ENCODE results near the gene IL4.

Gene IL4

DNA sequence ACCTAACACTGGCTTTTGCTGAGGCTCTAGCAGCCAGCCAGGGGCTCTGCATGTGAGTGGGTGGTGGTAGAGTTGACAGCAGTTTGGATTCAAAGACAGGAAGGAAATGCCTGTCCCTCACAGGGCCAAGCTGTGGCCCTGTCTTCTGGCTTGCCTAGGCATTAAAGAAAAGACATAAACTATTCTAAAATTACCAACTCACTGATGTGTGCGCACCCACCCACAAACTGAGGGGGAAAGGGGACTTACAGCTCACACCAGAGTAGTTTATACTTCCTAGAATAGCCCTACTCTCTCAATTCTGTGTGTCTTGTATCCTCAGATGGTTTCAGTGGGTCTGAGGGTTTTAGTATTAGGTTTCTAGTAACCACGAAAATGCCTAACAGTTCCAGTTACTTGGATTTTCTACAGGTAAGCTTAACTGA is 34.1 kb upstream of the IL4 start:
- no peak overlapping the region for H3K4me3 ChIP-seq (replicated peaks in 1 of 2; ENCODE audit: low read depth in 2 of 2, low read length in 2 of 2)
- TF ChIP-seq, protein P1, sequence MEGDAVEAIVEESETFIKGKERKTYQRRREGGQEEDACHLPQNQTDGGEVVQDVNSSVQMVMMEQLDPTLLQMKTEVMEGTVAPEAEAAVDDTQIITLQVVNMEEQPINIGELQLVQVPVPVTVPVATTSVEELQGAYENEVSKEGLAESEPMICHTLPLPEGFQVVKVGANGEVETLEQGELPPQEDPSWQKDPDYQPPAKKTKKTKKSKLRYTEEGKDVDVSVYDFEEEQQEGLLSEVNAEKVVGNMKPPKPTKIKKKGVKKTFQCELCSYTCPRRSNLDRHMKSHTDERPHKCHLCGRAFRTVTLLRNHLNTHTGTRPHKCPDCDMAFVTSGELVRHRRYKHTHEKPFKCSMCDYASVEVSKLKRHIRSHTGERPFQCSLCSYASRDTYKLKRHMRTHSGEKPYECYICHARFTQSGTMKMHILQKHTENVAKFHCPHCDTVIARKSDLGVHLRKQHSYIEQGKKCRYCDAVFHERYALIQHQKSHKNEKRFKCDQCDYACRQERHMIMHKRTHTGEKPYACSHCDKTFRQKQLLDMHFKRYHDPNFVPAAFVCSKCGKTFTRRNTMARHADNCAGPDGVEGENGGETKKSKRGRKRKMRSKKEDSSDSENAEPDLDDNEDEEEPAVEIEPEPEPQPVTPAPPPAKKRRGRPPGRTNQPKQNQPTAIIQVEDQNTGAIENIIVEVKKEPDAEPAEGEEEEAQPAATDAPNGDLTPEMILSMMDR (IDR thresholded peaks at IDR 0.05; ENCODE audit: low read depth, low read length): no peak
- DNase-seq (ENCODE audit: low read depth in 2 of 2): no peak

DNA sequence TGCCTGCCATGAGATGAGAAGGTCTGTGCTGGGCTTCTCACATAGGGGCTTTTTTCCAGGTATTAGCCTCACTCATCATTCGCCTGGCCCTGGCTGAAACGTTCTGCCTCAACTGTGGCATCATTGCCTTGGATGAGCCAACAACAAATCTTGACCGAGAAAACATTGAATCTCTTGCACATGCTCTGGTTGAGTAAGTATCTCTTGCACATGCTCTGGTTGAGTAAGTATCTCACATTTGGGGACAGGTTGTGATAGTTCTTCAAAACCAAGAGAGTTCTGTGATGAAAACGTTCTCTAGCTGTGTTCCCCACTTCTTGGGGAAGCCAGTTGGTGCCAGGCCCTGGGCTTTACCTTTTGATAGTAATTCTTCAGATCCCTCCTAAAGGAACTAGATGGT is 33.2 kb upstream of the IL4 start:
- TF ChIP-seq, protein P1 (IDR thresholded peaks at IDR 0.05; ENCODE audit: low read depth, low read length): no peak
- H3K4me3 ChIP-seq (replicated peaks in 1 of 2; ENCODE audit: low read depth in 2 of 2, low read length in 2 of 2): no peak overlapping the region
- DNase-seq (ENCODE audit: low read depth in 2 of 2): no peak

DNA sequence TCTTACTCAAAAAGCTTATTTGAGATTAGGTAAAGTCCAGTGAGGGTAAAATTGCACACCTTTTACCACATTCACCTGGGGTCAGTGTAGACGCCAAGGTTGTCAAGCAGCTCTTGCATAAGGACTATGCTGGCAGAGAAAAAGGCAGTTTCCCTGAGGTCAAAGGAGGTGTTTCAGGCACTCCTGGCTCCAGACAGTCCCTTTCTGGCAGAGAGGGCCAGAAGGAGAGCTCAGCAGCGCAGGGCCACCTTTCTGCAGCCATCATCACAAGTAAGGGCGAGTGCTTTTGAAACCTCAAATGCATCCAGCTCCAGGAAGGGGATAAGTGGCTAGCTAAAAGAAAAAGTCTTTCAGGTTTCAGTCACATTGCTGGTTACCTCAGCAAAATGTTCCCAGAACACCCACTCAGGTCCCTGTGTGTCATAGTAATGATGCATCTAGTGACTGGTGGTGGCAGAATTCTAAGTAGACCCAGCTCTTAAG is 32.5 kb upstream of the IL4 start:
- no peak overlapping the region for H3K4me3 ChIP-seq (replicated peaks in 1 of 2; ENCODE audit: low read depth in 2 of 2, low read length in 2 of 2)
- TF ChIP-seq, protein P1 (IDR thresholded peaks at IDR 0.05; ENCODE audit: low read depth, low read length): no peak
- no peak for DNase-seq (ENCODE audit: low read depth in 2 of 2)

DNA sequence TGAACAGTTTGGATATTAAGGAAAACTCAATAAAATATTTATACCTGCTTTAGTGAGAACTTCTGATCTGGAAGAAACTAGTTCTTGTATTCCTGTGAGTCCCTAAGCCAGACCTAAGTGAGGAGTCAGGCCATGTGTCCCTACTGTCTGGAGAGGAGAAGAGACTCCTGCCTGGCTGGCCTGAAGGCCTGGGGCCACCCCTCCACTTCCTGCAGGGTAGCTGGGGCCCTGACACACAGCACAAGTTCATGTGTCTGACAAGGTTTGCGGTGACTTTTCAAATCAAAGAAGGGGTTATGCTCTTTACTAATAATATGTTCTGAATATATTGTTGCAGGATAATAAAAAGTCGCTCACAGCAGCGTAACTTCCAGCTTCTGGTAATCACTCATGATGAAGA is 31.9 kb upstream of the IL4 start:
- DNase-seq (ENCODE audit: low read depth in 2 of 2): no peak
- no peak overlapping the region for H3K4me3 ChIP-seq (replicated peaks in 1 of 2; ENCODE audit: low read depth in 2 of 2, low read length in 2 of 2)
- TF ChIP-seq, protein P1 (IDR thresholded peaks at IDR 0.05; ENCODE audit: low read depth, low read length): no peak

DNA sequence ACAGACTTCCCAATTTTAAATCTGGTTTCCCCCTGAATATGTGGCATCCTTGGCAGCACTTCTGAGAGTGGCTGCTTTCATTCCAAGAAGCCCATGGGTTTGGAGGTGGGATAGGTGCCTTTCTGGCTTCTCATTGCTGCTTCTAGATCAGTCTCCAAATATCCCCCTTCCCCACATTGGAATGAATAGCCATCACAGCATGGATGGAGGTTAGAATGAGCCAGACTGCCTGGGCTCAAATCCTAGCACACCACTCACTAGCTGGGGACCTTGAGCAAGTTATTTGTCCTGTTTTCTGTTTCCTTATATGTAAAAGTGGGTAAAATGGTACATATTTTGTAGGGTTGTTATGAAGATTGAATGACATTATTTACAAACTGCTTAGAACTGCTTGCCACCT is 29.6 kb upstream of the IL4 start:
- DNase-seq (ENCODE audit: low read depth in 2 of 2): no peak
- no peak overlapping the region for H3K4me3 ChIP-seq (replicated peaks in 1 of 2; ENCODE audit: low read depth in 2 of 2, low read length in 2 of 2)
- TF ChIP-seq, protein P1 (IDR thresholded peaks at IDR 0.05; ENCODE audit: low read depth, low read length): no peak

DNA sequence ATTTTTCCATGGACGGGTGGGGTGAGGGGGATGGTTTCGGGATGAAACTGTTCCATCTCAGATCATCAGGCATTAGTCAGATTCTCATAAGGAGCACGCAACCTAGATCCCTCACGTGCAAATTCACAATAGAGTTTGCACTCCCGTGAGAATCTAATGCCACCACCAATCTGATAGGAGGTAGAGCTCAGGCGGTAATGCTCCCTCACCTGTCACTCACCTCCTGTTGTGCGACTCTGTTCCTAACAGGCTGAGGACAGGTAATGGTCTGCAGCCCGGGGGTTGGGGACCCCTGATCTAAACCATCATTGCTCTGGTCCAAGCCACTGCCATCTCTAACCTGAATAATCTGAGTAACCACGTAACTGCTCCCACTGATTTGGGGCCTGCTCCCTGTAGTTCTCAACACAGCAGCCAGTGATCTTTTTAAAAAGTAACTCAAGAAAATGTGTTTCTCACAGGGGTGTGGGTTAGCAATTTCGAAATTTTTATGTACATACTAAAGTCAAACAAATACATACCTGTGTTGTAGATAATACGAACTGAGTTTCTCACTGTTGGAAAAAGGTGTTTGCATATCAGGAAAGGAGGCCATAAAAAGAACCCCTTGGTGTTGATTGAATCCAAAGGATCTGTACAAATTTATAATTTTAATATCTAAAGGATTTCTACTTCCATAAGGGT is 27.1 kb upstream of the IL4 start:
- no peak for DNase-seq (ENCODE audit: low read depth in 2 of 2)
- TF ChIP-seq, protein P1 (IDR thresholded peaks at IDR 0.05; ENCODE audit: low read depth, low read length): no peak
- H3K4me3 ChIP-seq (replicated peaks in 1 of 2; ENCODE audit: low read depth in 2 of 2, low read length in 2 of 2): no peak overlapping the region

DNA sequence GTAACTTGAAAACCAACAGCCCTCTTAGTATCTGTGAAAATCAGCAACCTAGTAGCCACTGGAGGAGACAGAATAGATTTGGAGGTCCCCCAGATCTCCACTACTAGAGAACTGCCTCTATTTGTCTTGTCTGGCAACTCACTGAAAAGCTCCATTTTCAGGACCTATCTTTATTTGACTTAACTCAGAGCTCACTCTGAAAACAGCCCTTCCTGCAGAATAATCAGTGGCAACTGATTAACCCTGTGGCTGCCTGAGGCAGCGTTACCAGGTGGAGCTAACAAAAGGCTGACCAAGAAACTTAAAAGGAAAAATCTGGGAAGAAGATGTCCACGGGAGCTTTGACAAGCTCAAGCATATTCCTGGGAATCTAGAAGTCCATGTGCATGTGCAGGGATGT is 26.3 kb upstream of the IL4 start:
- H3K4me3 ChIP-seq (replicated peaks in 1 of 2; ENCODE audit: low read depth in 2 of 2, low read length in 2 of 2): no peak overlapping the region
- TF ChIP-seq, protein P1 (IDR thresholded peaks at IDR 0.05; ENCODE audit: low read depth, low read length): no peak
- no peak for DNase-seq (ENCODE audit: low read depth in 2 of 2)
